Muscle of arm (tissue), 12 donors: ENCODE data around the gene LARGE1. TPM values are rescaled to one million over a fixed set of nuclear protein-coding genes. Genes with fewer than 3 reads are reported as not detected.
"Not testable (repeated sequence)": the region's sequence is repeated elsewhere in the genome, so short reads cannot be mapped to it uniquely, and the experiment has no call there.

ENCODE experiments used
- DNase-seq: peaks from one replicate; pipeline ENCODE4 v3.0.0-alpha.2; 2013
- polyA plus RNA-seq, 12 donors: library from polyadenylated mRNA; unstranded; fragments of 120-200 nt; gene quantifications; one replicate each; pipeline ENCODE4 v1.2.1, GENCODE V29; 2013; ENCODE audit not compliant: insufficient read length in 12 of 12

The LARGE1 gene
- polyA plus RNA-seq, 12 donors = 9.2 to 14.1 (median 10.9) TPM; not detected in 1

GRCh38 chr22:33858653-33859052, 61.6 kb downstream of the LARGE1 start:
- DNase-seq = not testable (repeated sequence)

- DNase-seq = not testable (repeated sequence)
These were observed 62.5 kb downstream of the LARGE1 start for GRCh38 chr22:33857767-33858166.

- no peak for DNase-seq
These were observed 65.6 kb downstream of the LARGE1 start for GRCh38 chr22:33854724-33855123.

DNA sequence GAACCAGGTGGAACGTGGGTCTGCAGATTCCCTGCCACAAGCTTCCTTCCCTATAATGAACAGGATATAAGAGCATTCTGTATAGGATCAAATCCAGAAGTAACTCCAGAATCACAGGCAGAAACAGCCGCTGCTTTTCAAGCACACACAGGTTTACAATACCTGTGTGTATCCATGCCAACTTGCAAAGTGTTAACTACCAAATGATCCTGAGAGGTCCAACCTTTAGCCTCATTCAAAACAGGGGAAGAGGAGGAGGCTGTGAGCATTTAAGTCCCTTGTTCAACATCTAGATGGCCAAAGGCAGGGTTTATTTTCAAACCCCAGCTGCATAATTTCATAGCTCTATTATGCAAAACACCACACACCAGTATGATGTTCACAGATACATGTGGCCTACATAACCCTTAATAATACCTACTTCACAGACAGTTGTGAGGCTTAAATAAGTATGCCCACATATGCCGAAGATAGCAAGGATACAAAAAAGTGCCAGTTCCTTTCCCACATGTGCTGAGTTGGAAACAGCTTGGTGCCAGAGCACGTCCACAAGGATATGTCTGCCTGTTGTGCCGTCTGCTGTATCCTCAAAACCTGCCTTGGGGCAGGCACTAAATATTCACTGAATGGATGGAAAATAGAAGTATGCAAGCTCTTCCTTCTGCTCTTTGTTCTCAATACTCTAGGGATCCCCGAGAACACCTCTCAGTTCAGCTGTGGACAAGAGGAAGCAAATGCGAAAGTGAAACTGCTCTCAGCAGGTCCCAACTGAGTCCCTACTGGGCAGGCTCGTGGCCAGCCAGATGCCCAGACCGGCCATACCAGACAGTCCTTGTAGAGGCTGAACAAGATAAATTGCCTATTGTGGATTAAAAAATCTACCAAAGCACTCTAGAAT, 66.8 kb downstream of the LARGE1 start:
- DNase-seq = peak; percentile 38

- DNase-seq = no peak
These were observed 68.4 kb downstream of the LARGE1 start for GRCh38 chr22:33851821-33852384.

DNA sequence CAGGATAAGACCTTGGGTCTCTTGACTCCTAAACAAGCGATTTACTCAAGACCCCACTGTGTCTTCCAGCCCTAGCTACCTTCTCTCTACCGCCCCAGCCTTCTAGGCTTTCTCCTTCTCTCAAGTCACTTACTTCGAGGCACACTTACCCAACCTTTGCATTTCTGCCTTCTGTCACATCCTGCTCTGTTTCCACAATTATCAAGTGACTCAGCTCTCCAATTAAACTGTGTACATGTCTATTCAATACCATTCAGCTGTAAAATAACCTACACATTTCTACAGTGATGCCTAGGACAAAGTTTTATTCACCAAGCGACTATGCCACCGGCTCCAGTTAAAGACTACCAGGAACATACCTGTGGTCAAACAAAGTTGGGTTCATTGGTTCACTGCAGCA, 69.0 kb downstream of the LARGE1 start:
- DNase-seq = no peak

DNA sequence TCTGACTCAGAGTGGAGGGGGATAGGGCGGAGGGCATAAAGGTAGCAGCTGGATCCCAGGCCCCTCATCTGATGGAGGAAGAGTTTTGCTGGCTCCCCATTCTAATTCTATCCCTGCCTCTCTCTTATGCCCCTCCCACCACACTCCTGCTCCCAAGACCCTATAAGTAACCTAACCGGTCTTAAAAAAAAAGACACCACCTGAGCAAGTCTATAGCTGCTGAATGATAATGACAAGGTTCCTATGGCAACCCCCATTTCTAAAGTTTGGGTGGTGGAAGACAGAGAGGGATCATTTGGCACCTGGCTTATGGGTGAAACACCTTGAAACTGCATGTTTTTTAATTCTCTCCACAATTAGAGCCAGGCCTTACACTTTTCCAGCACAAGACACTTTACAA, 69.6 kb downstream of the LARGE1 start:
- no peak for DNase-seq

GRCh38 chr22:33850193-33850592, 70.1 kb downstream of the LARGE1 start:
- DNase-seq = no peak

DNA sequence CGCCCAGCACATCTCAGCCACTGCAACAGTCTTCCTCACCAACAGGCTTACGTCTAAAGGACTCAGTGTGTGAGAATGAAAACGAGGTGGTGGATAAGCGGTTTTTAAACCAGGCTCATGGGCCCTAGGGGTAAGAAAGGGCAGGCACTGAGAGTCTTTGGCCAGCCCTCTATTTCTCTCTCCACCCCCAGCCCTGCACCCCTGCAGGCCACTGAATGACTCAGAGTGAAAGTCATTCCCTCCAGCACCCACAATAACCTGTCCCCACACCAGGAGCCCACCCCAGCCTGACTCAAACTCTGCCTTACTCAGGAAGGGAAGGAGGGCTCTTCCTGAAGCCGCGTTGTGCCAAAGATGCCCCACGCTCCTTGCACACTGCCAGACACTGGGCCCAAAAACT, 72.0 kb downstream of the LARGE1 start:
- DNase-seq = no peak

DNA sequence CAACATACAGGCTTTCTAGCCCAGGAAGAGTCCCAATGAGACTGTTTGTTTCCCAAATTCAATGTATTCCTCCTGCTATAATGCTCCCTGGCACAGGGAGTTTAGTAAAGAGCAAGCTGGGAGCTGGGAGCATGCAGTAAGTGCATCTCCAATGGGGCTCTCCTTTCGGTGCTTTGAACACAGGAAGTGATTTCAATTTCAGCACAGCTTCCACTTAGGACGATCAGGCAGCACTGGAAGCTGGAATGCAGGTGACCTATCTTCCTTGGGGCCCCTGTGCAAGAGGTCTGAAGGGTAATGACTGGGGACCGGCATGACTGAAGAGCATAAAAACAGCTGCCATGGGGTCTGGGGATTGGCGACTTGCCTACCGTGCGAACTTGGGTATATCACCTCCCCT, 76.0 kb downstream of the LARGE1 start:
- DNase-seq = no peak

DNA sequence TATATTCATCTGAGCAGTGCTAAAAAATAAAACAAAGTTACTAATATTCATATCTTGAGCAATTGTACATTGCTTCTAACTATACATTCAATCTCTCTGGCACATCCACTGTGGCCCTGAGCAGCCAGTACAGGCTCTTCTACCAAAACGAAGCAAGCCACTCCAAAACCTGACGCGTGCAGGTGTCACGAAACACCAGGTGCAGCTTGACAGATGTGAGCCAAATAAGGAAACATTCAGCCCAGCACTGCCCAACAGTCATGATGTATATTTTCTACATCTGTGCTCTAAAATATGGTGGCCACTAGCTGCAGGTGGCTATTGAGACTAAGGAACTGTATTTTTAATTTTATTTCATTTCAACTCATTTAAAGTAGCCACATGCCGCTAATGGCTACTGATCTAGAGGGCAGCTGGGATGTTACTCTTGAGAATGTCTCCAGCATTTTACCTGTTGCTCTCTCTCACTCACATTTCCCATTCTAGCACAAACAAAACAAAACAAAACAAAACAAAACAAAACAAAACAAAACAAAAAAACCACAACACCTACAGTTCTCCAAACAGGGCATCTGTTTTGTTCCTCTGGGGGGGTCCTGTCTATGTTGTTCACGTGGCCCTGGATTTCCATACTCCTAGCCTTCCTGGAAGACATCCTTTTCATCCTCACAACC, 77.7 kb downstream of the LARGE1 start:
- DNase-seq = no peak

GRCh38 chr22:33842006-33842354, 78.3 kb downstream of the LARGE1 start:
- DNase-seq = no peak

DNA sequence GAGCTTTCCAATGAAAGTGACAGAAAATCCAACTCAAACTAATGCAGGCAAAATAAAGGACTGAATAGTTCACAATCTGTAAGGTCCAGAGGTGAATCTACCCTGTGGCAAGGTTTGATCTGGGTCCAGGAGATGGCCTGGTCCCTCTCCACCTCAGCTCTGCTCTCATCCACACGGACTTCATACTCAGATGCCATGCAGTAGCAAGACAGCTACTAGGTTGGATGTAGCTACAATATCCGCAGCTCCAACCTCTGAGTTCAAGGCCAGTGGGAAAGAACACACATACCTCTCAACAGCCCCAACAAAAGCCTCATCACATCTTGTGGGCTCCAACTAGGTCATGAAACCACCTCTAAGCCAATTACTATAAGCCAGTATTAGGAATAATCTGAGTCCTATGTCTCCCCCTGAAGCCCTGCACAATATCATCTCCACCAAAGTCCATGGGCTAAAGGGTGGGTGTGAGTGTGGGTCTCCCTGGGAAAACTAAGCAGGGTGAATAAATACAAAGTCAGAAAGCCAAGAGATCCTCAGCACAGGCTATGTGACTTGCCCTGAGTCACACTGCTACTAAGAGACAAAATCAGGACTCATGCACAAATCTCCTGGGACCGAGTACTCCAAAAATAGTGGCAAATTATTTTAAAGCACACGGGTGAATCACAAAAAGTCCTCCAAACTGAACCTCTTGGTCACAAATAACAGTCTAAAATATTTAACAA, 78.8 kb downstream of the LARGE1 start:
- DNase-seq = no peak

DNA sequence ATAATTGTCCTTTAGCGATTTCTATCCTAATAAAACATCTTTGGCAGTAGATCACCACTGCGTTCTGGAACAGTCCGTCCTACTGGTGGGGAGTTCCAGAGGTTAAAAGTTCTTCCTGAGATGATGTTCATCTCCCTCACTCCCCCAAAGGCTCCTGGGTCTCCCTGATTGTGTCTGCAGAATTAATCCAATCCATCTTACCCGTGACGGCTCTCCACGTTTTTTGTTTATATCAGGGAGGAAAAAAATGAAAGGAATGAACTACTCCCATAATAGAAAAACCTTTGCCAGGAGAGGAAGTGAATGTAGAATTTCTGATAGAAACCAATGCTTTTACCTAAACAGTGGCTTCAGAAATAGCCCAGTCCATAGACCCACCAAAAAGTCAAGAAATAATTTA, 81.6 kb downstream of the LARGE1 start:
- DNase-seq = no peak

GRCh38 chr22:33837826-33838225, 82.5 kb downstream of the LARGE1 start:
- no peak for DNase-seq

- no peak for DNase-seq
These were observed 85.0 kb downstream of the LARGE1 start for GRCh38 chr22:33835265-33835664.

DNA sequence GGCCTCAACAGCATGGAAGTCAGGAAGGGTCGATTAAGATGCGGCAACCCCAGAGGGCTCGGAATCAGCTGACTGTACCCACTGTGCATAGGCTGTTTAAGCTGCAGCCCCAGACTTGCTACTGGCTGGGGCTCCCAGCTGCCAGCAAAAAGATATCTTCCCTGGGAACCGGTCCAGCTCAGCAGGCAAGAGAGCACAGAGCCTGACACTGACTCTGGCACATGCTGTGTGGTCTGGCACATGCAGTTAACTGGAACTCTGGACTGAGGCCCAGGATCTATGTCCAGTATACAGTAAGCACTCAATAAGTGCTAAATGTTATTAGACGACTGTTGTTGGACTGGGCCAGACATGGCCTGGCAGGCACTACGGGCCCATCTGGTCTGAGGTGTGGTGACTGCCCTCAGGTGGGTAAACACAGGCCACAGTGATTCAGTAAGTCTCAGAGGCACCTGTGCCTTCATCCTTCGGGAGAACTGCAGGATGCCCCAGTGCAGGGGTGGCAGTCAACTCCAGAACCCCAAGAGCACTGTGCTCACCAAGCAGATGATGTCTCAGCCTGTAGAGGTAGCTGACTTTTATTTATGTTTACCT, 87.6 kb downstream of the LARGE1 start:
- DNase-seq = no peak

DNA sequence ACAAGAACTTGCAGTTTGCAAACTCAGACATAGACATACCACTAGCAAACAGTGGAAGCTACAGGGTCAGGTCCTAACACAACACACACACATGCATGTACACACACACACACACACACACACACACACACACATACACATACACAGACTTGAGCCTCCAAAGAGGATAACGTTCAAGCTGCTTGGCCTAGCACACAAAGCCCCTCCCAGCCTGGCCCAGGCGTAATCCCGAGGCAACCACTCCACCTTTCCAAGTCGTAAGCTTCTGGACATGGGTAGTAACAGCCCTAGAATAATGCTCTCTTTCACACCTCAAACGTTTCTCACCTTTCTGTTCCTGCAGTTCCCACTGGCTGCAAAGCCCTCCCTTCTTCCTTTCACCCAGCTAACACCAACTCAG, 88.6 kb downstream of the LARGE1 start:
- DNase-seq = no peak

DNA sequence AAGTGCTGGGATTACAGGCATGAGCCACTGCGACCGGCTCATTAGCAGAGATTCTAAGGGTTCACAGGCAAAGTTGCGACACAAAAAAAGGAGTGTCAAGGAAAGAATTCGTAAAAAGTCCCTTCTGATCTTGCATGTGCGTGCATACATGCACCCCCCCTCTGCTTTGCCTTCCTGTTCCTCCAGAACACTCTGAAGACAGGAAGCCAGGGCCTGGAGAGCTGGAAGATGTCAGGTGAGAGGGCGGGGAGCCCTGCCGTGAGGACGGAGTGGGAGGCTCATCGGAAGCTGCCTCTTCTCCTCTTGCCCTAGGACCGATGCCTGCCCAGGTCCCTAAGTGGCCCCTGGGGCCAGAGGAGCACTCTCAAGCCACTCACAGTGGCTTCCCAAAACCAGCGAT, 89.1 kb downstream of the LARGE1 start:
- DNase-seq = no peak

GRCh38 chr22:33829546-33830280, 90.6 kb downstream of the LARGE1 start:
- DNase-seq = no peak

GRCh38 chr22:33828302-33828701, 92.0 kb downstream of the LARGE1 start:
- no peak for DNase-seq
